ENCODE data around the gene BRME1.

DNA sequence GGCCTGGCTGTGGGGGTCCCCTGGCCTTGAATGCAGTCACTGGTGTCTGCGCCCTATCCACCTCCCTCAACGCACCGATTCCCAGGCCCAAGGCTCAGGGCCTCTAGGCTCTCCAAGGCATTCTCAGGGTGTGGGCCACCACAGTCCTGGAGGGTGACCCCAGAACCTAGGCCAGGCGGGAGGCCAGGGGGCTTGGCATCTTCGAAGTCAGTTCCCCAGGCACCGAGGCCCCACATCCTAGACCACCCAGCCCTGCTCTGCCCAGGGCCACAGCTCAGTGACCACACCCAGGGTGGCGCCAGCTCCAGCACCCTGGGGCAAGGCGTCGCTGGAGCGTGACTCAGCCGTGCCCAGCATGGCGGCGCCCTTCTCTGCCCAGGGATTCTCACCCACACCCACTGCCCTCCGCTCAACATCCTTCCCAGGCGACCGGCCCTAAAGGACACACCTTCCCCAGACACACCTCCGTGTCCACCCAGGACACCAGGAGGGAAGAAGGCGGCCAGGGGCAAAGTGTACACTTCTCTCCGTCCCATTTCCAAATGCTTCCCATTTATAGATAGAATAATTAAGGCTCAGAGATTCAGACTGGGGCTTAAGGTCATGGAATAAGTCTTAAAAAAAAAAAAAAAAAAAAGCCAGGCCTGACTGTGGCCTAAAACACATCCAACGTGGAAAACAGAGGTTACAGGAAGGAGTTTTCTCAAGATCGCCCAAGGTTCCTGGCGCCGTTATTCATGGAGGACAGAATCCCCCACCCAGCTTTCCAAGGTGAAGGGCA is 65.4 kb downstream of the BRME1 start:
- TF ChIP-seq CTCF (IDR thresholded peaks at IDR 0.05 in 2 of 3, conservative IDR thresholded peaks at IDR 0.05 in 1 of 3; ENCODE audit: borderline replicate concordance in 1 of 3, insufficient read depth in 1 of 3, low read depth in 2 of 3, low read length in 2 of 3) (no peak), CEBPB (IDR thresholded peaks at IDR 0.05; ENCODE audit: low read depth) (no peak), EGR1 (IDR thresholded peaks at IDR 0.05; ENCODE audit: low read depth) (no peak), ATF3 (IDR thresholded peaks at IDR 0.05) (no peak), CBX3 (IDR thresholded peaks at IDR 0.05; ENCODE audit: low read depth) (no peak), ZFX (IDR thresholded peaks at IDR 0.05) (no peak), POLR2A (IDR thresholded peaks at IDR 0.05; ENCODE audit: borderline replicate concordance, extremely low read depth, insufficient read depth, insufficient read length) (no peak), EZH2phosphoT487 (IDR thresholded peaks at IDR 0.05; ENCODE audit: borderline replicate concordance) (no peak), RAD21 (IDR thresholded peaks at IDR 0.05; ENCODE audit: low read depth) (no peak), SRF (IDR thresholded peaks at IDR 0.05; ENCODE audit: low read depth) (no peak)
- TF ChIP-seq, protein P1, sequence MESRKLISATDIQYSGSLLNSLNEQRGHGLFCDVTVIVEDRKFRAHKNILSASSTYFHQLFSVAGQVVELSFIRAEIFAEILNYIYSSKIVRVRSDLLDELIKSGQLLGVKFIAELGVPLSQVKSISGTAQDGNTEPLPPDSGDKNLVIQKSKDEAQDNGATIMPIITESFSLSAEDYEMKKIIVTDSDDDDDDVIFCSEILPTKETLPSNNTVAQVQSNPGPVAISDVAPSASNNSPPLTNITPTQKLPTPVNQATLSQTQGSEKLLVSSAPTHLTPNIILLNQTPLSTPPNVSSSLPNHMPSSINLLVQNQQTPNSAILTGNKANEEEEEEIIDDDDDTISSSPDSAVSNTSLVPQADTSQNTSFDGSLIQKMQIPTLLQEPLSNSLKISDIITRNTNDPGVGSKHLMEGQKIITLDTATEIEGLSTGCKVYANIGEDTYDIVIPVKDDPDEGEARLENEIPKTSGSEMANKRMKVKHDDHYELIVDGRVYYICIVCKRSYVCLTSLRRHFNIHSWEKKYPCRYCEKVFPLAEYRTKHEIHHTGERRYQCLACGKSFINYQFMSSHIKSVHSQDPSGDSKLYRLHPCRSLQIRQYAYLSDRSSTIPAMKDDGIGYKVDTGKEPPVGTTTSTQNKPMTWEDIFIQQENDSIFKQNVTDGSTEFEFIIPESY (IDR thresholded peaks at IDR 0.05; ENCODE audit: extremely low read depth, insufficient replicate concordance, low read length): no peak
- TF ChIP-seq, protein P2, sequence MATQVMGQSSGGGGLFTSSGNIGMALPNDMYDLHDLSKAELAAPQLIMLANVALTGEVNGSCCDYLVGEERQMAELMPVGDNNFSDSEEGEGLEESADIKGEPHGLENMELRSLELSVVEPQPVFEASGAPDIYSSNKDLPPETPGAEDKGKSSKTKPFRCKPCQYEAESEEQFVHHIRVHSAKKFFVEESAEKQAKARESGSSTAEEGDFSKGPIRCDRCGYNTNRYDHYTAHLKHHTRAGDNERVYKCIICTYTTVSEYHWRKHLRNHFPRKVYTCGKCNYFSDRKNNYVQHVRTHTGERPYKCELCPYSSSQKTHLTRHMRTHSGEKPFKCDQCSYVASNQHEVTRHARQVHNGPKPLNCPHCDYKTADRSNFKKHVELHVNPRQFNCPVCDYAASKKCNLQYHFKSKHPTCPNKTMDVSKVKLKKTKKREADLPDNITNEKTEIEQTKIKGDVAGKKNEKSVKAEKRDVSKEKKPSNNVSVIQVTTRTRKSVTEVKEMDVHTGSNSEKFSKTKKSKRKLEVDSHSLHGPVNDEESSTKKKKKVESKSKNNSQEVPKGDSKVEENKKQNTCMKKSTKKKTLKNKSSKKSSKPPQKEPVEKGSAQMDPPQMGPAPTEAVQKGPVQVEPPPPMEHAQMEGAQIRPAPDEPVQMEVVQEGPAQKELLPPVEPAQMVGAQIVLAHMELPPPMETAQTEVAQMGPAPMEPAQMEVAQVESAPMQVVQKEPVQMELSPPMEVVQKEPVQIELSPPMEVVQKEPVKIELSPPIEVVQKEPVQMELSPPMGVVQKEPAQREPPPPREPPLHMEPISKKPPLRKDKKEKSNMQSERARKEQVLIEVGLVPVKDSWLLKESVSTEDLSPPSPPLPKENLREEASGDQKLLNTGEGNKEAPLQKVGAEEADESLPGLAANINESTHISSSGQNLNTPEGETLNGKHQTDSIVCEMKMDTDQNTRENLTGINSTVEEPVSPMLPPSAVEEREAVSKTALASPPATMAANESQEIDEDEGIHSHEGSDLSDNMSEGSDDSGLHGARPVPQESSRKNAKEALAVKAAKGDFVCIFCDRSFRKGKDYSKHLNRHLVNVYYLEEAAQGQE (IDR thresholded peaks at IDR 0.05; ENCODE audit: low read depth): no peak
